Measurements from ENCODE around the gene AKT3. TPM values are rescaled to one million over a fixed set of nuclear protein-coding genes. Genes with fewer than 3 reads are reported as not detected.

AKT3 gene
- total and polyA plus RNA-seq, 2 of the 8 experiments (the other 6 are each of a cell fraction or from before 2014, with no cell fraction given), result 6.0 to 36.4 TPM

- Histone ChIP-seq H3K23me2 (ENCODE audit: low read depth, low read length) (no peaks in the 10 kb centered on the region), H3K56ac (replicated peaks; ENCODE audit: insufficient read length, low read depth, low read length) (no peak overlapping the region), H3K9me3 (ENCODE audit: insufficient read depth in 2 of 2, low read depth in 1 of 2, low read length in 1 of 2) (peaks cover 3 to 5% of the 10 kb centered on the region in 2 experiments; a peak in 2 of 4 replicates), H4K20me1 (replicated peaks in 1 of 2; ENCODE audit: control insufficient read depth in 1 of 2, insufficient read depth in 2 of 2, low read length in 2 of 2) (no peaks in the 10 kb centered on the region), H4K8ac (ENCODE audit: extremely low read depth, insufficient read depth, low read length) (no peak overlapping the region), H2BK20ac (ENCODE audit: low read length) (no peak overlapping the region), H3K36me3 (ENCODE audit: control insufficient read depth in 2 of 4, insufficient read depth in 4 of 4, low read length in 3 of 4) (no peaks in the 10 kb centered on the region), H4K5ac (ENCODE audit: insufficient read length, low read depth, low read length) (no peak overlapping the region), H2BK12ac (ENCODE audit: low read depth, low read length) (no peak overlapping the region), H3K27ac (ENCODE audit: low read depth, low read length) (no peak overlapping the region), H3K79me1 (ENCODE audit: low read depth, low read length) (no peaks in the 10 kb centered on the region), H3K27me3 (replicated peaks in 1 of 4; ENCODE audit: control insufficient read depth in 3 of 4, extremely low read depth in 1 of 4, insufficient read depth in 3 of 4, low read length in 3 of 4) (no peaks in the 10 kb centered on the region), H3K79me2 (ENCODE audit: control insufficient read depth in 1 of 2, insufficient read depth in 2 of 2, low read length in 2 of 2) (no peaks in the 10 kb centered on the region), H3K18ac (ENCODE audit: extremely low read depth, low read length) (no peak overlapping the region), H3K4ac (replicated peaks; ENCODE audit: insufficient read length, low read depth, low read length) (no peak overlapping the region), H3K14ac (ENCODE audit: insufficient read length) (no peak overlapping the region), H2BK15ac (ENCODE audit: low read length) (no peak overlapping the region), H3K4me2 (ENCODE audit: insufficient read depth in 1 of 2, low read depth in 2 of 2, low read length in 2 of 2) (no peak overlapping the region), H3K9ac (replicated peaks in 1 of 4; ENCODE audit: extremely low read depth in 1 of 4, low read depth in 3 of 4, low read length in 3 of 4) (no peak overlapping the region), H3K4me1 (replicated peaks in 1 of 4; ENCODE audit: control insufficient read depth in 3 of 4, insufficient read depth in 4 of 4, low read length in 3 of 4) (no peaks in the 10 kb centered on the region), H3K23ac (ENCODE audit: insufficient read length) (no peak overlapping the region), H3K4me3 (ENCODE audit: extremely low read depth in 1 of 4, insufficient read depth in 2 of 4, low read depth in 3 of 4, low read length in 4 of 4) (no peak overlapping the region), H2BK5ac (ENCODE audit: low read depth, low read length) (no peak overlapping the region), H2BK120ac (replicated peaks; ENCODE audit: low read depth, low read length) (no peak overlapping the region), H4K91ac (replicated peaks; ENCODE audit: insufficient read length, low read length) (no peak overlapping the region), H2AK5ac (ENCODE audit: low read depth, low read length) (no peak overlapping the region), H2AFZ (ENCODE audit: low read length) (no peak overlapping the region)
- no peak for TF ChIP-seq FOSL1 (IDR thresholded peaks at IDR 0.05; ENCODE audit: insufficient read depth, low read depth, low read length)
- no peak for TF ChIP-seq CREB1 (IDR thresholded peaks at IDR 0.05)
- no peak for TF ChIP-seq EZH2 (IDR thresholded peaks at IDR 0.05; ENCODE audit: low read depth, low read length, severe bottlenecking)
- no peak for TF ChIP-seq MAX (IDR thresholded peaks at IDR 0.05)
- TF ChIP-seq BCL11A (IDR thresholded peaks at IDR 0.05; ENCODE audit: low read depth in 2 of 2, low read length in 2 of 2), result no peak
- TF ChIP-seq TAF7 (optimal IDR thresholded peaks at IDR 0.05; ENCODE audit: borderline replicate concordance, low read depth, low read length), result no peak
- TF ChIP-seq ATF2 (IDR thresholded peaks at IDR 0.05; ENCODE audit: low read length), result no peak
- no peak for TF ChIP-seq EGR1 (IDR thresholded peaks at IDR 0.05; ENCODE audit: borderline replicate concordance, low read depth, low read length)
- no peak for TF ChIP-seq GABPA (IDR thresholded peaks at IDR 0.05; ENCODE audit: borderline replicate concordance, insufficient read depth, low read length)
- TF ChIP-seq NANOG (IDR thresholded peaks at IDR 0.05; ENCODE audit: insufficient read depth, low read depth, low read length, poor library complexity, severe bottlenecking), result no peak
- TF ChIP-seq RAD21 (IDR thresholded peaks at IDR 0.05 in 1 of 2, conservative IDR thresholded peaks at IDR 0.05 in 1 of 2; ENCODE audit: low read depth in 2 of 2, low read length in 2 of 2), result no peak
- ChIA-PET POLR2A (ENCODE audit: partially characterized antibody) (no interaction called here), CTCF (ENCODE audit: partially characterized antibody) (interaction anchor here (0.6 to 1.2 kb wide), 2 partner anchors 122 to 434 kb away, joined by 4 read pairs; no protein-coding TSS in a partner anchor)
- 85% methylated on average over 2 of the region's 2 CpGs; no CpG with 5 or more reads in 1 of the 2 experiments for WGBS, 2 experiments (ENCODE audit: extremely low coverage in 1 of 2, insufficient coverage in 1 of 2, insufficient read length in 1 of 2, insufficient replicate concordance in 2 of 2, low coverage in 1 of 2, low lambda C conversion rate in 2 of 2, missing lambda C conversion rate in 1 of 2)
- no peak for FAIRE-seq
- no peak for DNase-seq (ENCODE audit: low read depth in 1 of 2, low spot score in 2 of 2)
Measured at GRCh38 chr1:243598433-243598832, 251.6 kb downstream of the AKT3 start.

Data from H1 (cell line).